Measurements from ENCODE around the gene TPTE2. TPM values are rescaled to one million over a fixed set of nuclear protein-coding genes. Genes with fewer than 3 reads are reported as not detected.
A peak's percentile ranks its signal among the peaks of the same experiment; 100 is the strongest.
"Not testable (repeated sequence)": the region's sequence is repeated elsewhere in the genome, so short reads cannot be mapped to it uniquely, and the experiment has no call there.

TPTE2 gene
- total RNA-seq (2014; rRNA removed; shearing (Covaris generic)), result not detected in 2 replicates

GRCh38 chr13:19561127-19561582 lies at the start of gene TPTE2:
TPTE2 (minus strand) TSS chr13:19561532; CDS start chr13:19503234, 58,298 bp downstream.
- DNase-seq; H3K4me3 ChIP-seq (ENCODE audit: insufficient read depth, low read depth, low read length); H3K36me3 ChIP-seq (replicated peaks; ENCODE audit: control insufficient read depth, insufficient read depth, low read length); H3K27me3 ChIP-seq (ENCODE audit: control insufficient read depth, insufficient read depth, low read length): not testable (repeated sequence)

GRCh38 chr13:19607523-19608078 lies 46.3 kb upstream of the TPTE2 start:
- no peaks in the 10 kb centered on the region for H3K36me3 ChIP-seq (replicated peaks; ENCODE audit: control insufficient read depth, insufficient read depth, low read length)
- H3K27me3 ChIP-seq (ENCODE audit: control insufficient read depth, insufficient read depth, low read length), result peaks cover 8% of the 10 kb centered on the region
- H3K4me3 ChIP-seq (ENCODE audit: insufficient read depth, low read depth, low read length), result no peak overlapping the region
- no peak for DNase-seq

GRCh38 chr13:19606737-19607136 lies 45.4 kb upstream of the TPTE2 start:
- H3K27me3 ChIP-seq (ENCODE audit: control insufficient read depth, insufficient read depth, low read length), result peaks cover 16% of the 10 kb centered on the region
- DNase-seq, result no peak

GRCh38 chr13:19606152-19606551 lies 44.8 kb upstream of the TPTE2 start:
- peaks cover 21% of the 10 kb centered on the region for H3K27me3 ChIP-seq (ENCODE audit: control insufficient read depth, insufficient read depth, low read length)
- H3K4me3 ChIP-seq (ENCODE audit: insufficient read depth, low read depth, low read length), result no peak overlapping the region
- DNase-seq, result no peak
- H3K36me3 ChIP-seq (replicated peaks; ENCODE audit: control insufficient read depth, insufficient read depth, low read length), result no peaks in the 10 kb centered on the region

More at GRCh38 chr13:19606737-19607136, 45.4 kb upstream of the TPTE2 start:
- no peak overlapping the region for H3K4me3 ChIP-seq (ENCODE audit: insufficient read depth, low read depth, low read length)
- H3K36me3 ChIP-seq (replicated peaks; ENCODE audit: control insufficient read depth, insufficient read depth, low read length), result no peaks in the 10 kb centered on the region

- no peaks in the 10 kb centered on the region for H3K36me3 ChIP-seq (replicated peaks; ENCODE audit: control insufficient read depth, insufficient read depth, low read length)
- H3K27me3 ChIP-seq (ENCODE audit: control insufficient read depth, insufficient read depth, low read length), result peaks cover 23% of the 10 kb centered on the region
- no peak overlapping the region for H3K4me3 ChIP-seq (ENCODE audit: insufficient read depth, low read depth, low read length)
Measured at GRCh38 chr13:19605161-19605955, 44.0 kb upstream of the TPTE2 start.

GRCh38 chr13:19604306-19604705 lies 43.0 kb upstream of the TPTE2 start:
- H3K27me3 ChIP-seq (ENCODE audit: control insufficient read depth, insufficient read depth, low read length), result peaks cover 23% of the 10 kb centered on the region
- no peak overlapping the region for H3K4me3 ChIP-seq (ENCODE audit: insufficient read depth, low read depth, low read length)
- no peaks in the 10 kb centered on the region for H3K36me3 ChIP-seq (replicated peaks; ENCODE audit: control insufficient read depth, insufficient read depth, low read length)
- no peak for DNase-seq

More at GRCh38 chr13:19605161-19605955, 44.0 kb upstream of the TPTE2 start:
- no peak for DNase-seq

- Histone ChIP-seq H3K4me3 (ENCODE audit: insufficient read depth, low read depth, low read length) (peak overlapping the region; percentile 49), H3K36me3 (replicated peaks; ENCODE audit: control insufficient read depth, insufficient read depth, low read length) (no peaks in the 10 kb centered on the region), H3K27me3 (ENCODE audit: control insufficient read depth, insufficient read depth, low read length) (peaks cover 23% of the 10 kb centered on the region)
- DNase-seq, result peak; percentile 90
Measured at GRCh38 chr13:19601749-19602725, 40.7 kb upstream of the TPTE2 start.

GRCh38 chr13:19597523-19597922 lies 36.2 kb upstream of the TPTE2 start:
- Histone ChIP-seq H3K27me3 (ENCODE audit: control insufficient read depth, insufficient read depth, low read length) (peaks cover 15% of the 10 kb centered on the region), H3K36me3 (replicated peaks; ENCODE audit: control insufficient read depth, insufficient read depth, low read length) (no peaks in the 10 kb centered on the region), H3K4me3 (ENCODE audit: insufficient read depth, low read depth, low read length) (no peak overlapping the region)
- DNase-seq, result no peak

GRCh38 chr13:19596960-19597361 lies 35.6 kb upstream of the TPTE2 start:
- Histone ChIP-seq H3K36me3 (replicated peaks; ENCODE audit: control insufficient read depth, insufficient read depth, low read length) (no peaks in the 10 kb centered on the region), H3K27me3 (ENCODE audit: control insufficient read depth, insufficient read depth, low read length) (peaks cover 9% of the 10 kb centered on the region), H3K4me3 (ENCODE audit: insufficient read depth, low read depth, low read length) (no peak overlapping the region)
- DNase-seq, result no peak

GRCh38 chr13:19596086-19596485 lies 34.8 kb upstream of the TPTE2 start:
- no peak for DNase-seq
- no peaks in the 10 kb centered on the region for H3K36me3 ChIP-seq (replicated peaks; ENCODE audit: control insufficient read depth, insufficient read depth, low read length)
- no peak overlapping the region for H3K4me3 ChIP-seq (ENCODE audit: insufficient read depth, low read depth, low read length)
- peaks cover 2% of the 10 kb centered on the region; the same call in 1 of the 2 replicates for H3K27me3 ChIP-seq (ENCODE audit: control insufficient read depth, insufficient read depth, low read length)

- no peak for DNase-seq
- Histone ChIP-seq H3K27me3 (ENCODE audit: control insufficient read depth, insufficient read depth, low read length) (no peaks in the 10 kb centered on the region), H3K4me3 (ENCODE audit: insufficient read depth, low read depth, low read length) (no peak overlapping the region), H3K36me3 (replicated peaks; ENCODE audit: control insufficient read depth, insufficient read depth, low read length) (no peaks in the 10 kb centered on the region)
Measured at GRCh38 chr13:19592657-19593180, 31.4 kb upstream of the TPTE2 start.

- DNase-seq, result no peak
- H3K27me3 ChIP-seq (ENCODE audit: control insufficient read depth, insufficient read depth, low read length), result no peaks in the 10 kb centered on the region
- no peaks in the 10 kb centered on the region for H3K36me3 ChIP-seq (replicated peaks; ENCODE audit: control insufficient read depth, insufficient read depth, low read length)
- H3K4me3 ChIP-seq (ENCODE audit: insufficient read depth, low read depth, low read length), result no peak overlapping the region
Measured at GRCh38 chr13:19591864-19592263, 30.5 kb upstream of the TPTE2 start.

- H3K4me3 ChIP-seq (ENCODE audit: insufficient read depth, low read depth, low read length), result no peak overlapping the region
- DNase-seq, result no peak
Measured at GRCh38 chr13:19590423-19590822, 29.1 kb upstream of the TPTE2 start.

GRCh38 chr13:19589312-19589711 lies 28.0 kb upstream of the TPTE2 start:
- no peak for DNase-seq
- no peaks in the 10 kb centered on the region for H3K36me3 ChIP-seq (replicated peaks; ENCODE audit: control insufficient read depth, insufficient read depth, low read length)
- H3K4me3 ChIP-seq (ENCODE audit: insufficient read depth, low read depth, low read length), result no peak overlapping the region
- H3K27me3 ChIP-seq (ENCODE audit: control insufficient read depth, insufficient read depth, low read length), result no peaks in the 10 kb centered on the region

More at GRCh38 chr13:19590423-19590822, 29.1 kb upstream of the TPTE2 start:
- Histone ChIP-seq H3K27me3 (ENCODE audit: control insufficient read depth, insufficient read depth, low read length) (no peaks in the 10 kb centered on the region), H3K36me3 (replicated peaks; ENCODE audit: control insufficient read depth, insufficient read depth, low read length) (no peaks in the 10 kb centered on the region)
